ENCODE data around the gene TSHZ1.

TSHZ1 gene

DNA sequence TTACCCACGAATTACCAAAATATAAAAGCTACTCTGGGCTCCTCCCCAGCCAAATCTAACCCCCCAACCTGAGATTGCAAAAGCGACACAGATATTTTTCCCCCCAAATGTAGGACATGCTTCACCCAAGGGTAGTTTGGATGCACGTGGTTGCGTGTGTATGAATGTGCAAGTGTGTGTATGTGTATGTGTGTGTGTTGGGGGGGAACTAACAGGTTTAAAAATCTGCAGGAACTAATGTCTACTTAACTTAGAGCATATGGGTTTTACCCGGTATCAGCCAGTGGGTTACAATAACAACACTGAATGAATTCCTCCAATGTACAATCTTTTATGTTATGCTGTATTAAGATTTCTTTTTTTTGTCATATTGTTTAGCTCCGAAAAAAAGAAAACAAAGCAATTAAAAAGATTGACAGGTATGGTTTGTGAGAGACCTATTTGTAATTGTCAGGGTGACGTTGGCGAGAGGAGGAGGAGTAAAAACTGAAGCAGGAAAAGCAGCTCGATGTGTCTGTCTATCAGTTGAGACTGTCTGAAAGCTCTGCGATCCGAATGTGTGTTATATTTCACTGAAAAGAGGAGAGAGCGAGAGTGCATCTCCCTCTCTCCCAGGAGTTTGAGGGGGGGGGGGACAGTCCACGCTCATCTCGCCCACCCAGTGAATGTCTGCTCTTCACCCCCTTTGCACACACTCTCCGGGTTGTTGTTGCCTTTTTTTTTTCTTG is at the start of gene TSHZ1:
Gene TSHZ1 (plus strand): TSS at position 524 of the 728 bp plus-strand sequence. CDS start 1,080 bp downstream, outside the sequence.
- DNase-seq (ENCODE audit: low read depth in 2 of 2) = no peak

- no peak for DNase-seq (ENCODE audit: low read depth in 2 of 2)
Measured at GRCh38 chr18:75161256-75162028, 49.2 kb upstream of the TSHZ1 start.

DNA sequence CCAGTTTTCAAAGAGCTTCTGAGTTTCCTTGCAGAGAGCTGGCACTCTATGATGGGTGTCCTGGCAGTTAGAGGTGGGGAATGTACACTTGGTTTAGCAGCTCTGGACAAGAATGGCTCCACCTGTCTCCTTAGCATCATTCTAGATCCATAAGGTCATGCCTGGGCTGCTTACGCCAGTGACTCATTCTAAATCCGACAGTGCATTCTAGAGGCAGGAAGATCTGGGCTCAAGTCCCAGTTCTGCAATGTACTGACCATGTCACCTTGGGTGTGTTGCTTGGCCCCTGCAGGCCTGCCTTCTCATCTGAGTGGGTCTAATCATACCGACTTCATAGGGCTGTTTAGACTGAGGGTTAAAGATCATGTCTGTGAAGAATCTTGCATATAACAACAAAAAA is 48.1 kb upstream of the TSHZ1 start:
- no peak for DNase-seq (ENCODE audit: low read depth in 2 of 2)

- no peak for DNase-seq (ENCODE audit: low read depth in 2 of 2)
Measured at GRCh38 chr18:75162978-75163377, 47.6 kb upstream of the TSHZ1 start.

- DNase-seq (ENCODE audit: low read depth in 2 of 2) = no peak
Measured at GRCh38 chr18:75163736-75164135, 46.9 kb upstream of the TSHZ1 start.

GRCh38 chr18:75164479-75164878 is 46.1 kb upstream of the TSHZ1 start:
- no peak for DNase-seq (ENCODE audit: low read depth in 2 of 2)

GRCh38 chr18:75165926-75166325 is 44.7 kb upstream of the TSHZ1 start:
- DNase-seq (ENCODE audit: low read depth in 2 of 2) = no peak

- no peak for DNase-seq (ENCODE audit: low read depth in 2 of 2)
Measured at GRCh38 chr18:75167137-75167536, 43.5 kb upstream of the TSHZ1 start.

DNA sequence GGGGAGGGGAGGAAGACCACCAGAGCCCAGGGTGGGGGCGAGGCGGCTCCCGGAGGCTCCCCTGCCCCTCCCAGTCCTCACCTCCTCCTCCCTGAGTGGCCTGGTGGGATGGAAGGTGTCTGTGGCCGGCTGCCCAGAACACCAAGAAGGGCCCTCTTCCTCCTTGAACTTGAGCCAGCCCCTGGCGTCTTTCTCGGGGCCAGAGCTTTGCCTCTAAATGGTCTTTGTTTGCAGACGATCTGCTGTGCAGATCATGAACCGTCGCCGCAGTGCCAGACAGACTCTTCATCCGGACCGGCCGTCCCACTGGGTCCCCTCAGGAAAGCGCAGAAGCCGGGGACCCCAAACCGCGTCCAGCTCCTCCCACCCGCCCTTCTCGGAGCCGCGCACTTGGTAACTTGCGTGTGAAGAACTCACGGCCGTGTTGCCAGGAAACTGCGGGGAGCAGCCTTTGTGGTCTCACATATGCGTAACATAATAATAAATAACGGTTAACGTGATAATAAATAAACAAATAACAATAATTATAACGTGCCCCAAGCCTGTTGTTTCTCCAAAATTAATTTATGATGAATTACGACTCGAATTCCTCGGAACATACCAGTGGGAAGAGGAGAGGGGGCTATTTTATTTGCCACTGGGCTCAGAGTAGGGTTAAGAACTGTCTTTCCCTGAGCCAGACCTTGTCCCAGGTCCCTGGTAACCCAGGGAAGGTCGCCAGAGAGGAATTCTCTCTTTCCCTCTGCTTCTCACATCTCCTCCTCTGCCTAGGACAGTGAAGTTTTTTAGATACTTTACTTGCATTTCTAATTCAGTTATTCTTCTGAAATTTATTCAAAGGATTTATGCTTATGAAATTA is 42.6 kb upstream of the TSHZ1 start:
- no peak for DNase-seq (ENCODE audit: low read depth in 2 of 2)

DNA sequence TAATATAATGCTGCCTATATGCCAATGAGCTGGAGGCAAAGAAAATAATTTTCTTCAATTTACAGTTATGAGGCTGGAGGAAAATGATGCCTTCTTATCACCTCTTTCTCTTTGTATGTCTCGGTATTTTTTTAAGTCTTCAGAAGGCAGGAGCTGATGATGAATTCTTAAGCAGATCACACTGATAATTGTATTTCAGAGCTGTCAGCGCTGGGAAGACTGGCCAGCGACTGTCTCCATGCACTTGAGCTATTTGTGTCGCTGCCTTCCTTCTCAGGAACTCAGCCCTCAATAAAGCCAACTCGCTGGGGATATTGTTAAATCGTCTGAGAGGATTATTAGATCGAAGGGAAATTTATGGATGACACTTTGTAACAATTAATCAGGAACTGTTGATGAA is 42.0 kb upstream of the TSHZ1 start:
- no peak for DNase-seq (ENCODE audit: low read depth in 2 of 2)

DNA sequence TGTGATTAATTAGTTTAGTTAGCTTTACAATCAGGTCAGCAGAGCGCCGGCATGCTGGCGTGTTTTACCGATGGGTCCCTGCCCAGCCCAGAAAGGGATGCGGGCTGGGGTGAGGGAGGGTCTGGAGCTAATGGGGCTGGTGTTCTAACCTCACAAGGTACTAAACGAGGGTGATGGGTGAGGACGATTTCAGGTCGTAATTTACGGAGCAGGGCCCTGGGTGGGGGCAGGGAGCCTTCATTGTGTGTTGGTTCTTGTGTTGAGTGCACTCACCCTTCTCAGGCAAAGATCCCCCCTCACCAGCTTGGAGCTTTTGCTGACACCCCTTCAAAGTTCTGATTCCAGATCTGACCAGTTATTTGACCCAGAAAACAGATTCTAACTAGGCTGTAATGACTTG is 41.2 kb upstream of the TSHZ1 start:
- no peak for DNase-seq (ENCODE audit: low read depth in 2 of 2)

DNA sequence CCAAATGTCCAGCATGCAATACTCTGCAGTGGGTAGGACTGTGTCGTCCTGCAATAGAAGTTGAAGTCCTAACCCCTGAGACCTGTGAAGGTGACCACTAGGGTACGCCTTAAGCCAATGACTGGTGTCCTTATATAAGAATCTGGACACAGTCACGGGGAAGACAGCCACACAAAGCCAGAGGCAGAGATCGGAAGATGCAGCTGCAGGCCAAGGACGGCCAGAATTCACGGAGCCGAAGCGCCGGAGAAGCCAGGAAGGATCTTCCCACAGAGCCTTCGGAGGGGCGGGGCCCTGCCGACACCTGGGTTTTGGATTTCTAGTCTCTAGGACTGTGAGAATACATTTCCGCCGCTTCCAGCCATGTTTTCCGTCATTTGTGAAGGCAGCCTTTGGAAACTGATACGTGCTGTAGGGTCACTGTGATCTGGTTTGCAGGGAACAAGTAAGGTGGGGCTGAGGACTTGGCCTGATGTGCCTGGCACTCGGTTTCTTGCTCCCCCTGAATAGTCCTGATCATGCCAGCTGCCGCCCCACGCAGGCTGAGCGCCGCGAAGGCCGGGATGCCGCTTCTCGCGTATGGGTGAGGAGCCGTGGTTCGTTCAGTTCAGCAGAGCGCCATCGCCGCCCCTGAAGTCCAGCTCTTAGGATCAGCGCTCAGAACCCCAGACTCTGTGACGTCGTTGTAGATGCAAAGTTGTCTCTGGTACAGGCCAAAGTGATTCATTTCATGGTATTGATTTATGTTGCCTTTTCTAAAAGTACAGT is 40.4 kb upstream of the TSHZ1 start:
- DNase-seq (ENCODE audit: low read depth in 2 of 2) = no peak

DNA sequence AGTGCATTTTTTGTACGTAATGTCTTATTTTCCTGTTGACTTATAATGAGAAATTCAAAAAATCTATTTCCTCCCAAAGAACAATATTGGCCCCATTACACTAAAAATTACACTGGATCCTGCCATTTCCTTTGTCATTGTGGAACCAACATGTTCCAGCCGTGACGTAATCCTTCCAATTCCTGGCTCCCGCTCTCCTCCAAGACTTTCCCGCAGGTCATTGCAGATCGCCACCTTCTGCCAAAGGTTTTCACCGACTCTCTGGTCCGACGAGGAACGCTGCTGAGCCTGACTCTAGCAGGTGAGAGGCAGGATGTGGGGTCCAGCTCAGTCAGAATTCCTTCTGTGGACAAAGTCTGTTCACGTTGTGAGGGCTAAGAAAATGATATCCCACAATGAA is 39.7 kb upstream of the TSHZ1 start:
- DNase-seq (ENCODE audit: low read depth in 2 of 2) = no peak

- DNase-seq (ENCODE audit: low read depth in 2 of 2) = no peak
Measured at GRCh38 chr18:75172299-75173124, 38.1 kb upstream of the TSHZ1 start.

DNA sequence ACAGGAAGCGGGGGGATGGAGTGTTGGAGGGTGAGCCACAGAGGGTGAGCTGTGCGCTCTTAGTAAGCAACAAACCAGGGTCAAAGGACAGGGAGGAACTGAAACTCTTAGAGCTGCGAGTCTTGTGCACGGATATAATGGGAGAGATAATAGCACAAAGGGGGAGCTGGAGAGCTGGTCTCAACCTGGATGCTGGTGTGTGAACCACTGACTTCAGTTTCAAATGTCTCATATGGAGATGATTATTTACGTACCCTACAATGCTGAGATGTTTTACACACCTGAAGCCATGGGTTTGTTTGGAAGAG is 37.5 kb upstream of the TSHZ1 start:
- no peak for DNase-seq (ENCODE audit: low read depth in 2 of 2)

GRCh38 chr18:75173738-75174137 is 36.9 kb upstream of the TSHZ1 start:
- no peak for DNase-seq (ENCODE audit: low read depth in 2 of 2)

GRCh38 chr18:75176849-75177248 is 33.7 kb upstream of the TSHZ1 start:
- DNase-seq (ENCODE audit: low read depth in 2 of 2) = no peak

GRCh38 chr18:75178376-75178775 is 32.2 kb upstream of the TSHZ1 start:
- DNase-seq (ENCODE audit: low read depth in 2 of 2) = no peak

DNA sequence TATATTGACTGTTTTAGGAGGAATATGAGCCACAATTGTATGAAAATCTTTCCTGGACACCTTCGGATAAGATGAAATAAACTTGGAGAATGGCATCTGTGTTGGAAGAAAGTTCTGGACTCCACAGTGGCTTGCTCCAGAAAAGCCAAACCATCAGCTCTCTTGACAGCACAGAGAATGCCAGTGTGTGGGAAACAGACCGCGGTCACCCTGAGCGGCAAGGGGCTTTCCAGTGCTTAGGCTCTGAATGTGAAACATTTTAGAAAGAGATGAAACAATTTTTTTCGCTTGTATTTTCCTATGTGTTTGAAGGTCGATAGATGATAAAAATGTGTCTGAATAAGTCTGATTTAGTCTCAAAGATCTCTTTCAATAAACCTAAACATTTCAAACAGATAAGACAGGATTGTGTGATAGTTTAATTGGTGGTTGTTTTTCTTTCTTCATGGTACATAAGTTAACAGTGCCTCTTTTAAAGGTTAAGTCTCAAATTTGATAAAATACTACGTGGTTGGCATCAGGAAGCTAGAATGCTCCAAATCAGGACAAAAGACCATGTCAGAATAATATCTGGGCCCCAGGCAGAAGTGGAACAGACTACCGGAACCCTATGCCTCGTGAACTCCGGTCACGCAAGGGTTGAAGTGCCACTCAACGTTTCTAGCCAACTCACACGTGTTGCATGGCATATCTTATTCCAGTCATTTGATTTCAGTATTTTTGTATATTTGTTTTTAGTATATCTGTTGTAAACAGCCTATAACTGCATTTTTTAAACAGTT is 30.6 kb upstream of the TSHZ1 start:
- no peak for DNase-seq (ENCODE audit: low read depth in 2 of 2)

- DNase-seq (ENCODE audit: low read depth in 2 of 2) = no peak
Measured at GRCh38 chr18:75183524-75183923, 27.1 kb upstream of the TSHZ1 start.

Measured in activated CD4-positive, alpha-beta T cell treated with anti-CD3 and anti-CD28 coated beads for 24 hours (primary cell).